GM13976 (cell line): Measurements from ENCODE around the gene FXYD2.

ENCODE experiments used
- DNase-seq: peaks from one replicate; pipeline ENCODE4 v3.0.0; 2012; ENCODE audit warnings: low spot score
- in situ Hi-C: fragments of 300-500 bp; cut with MboI; formaldehyde crosslinking; loops from one replicate; pipeline ENCODE4 v1.12.0; 2022; ENCODE audit warnings: low sequenced_read_pairs, mixed read lengths, inconsistent platforms; ENCODE audit not compliant: unreplicated experiment
- TF ChIP-seq, protein P1 (sequence below): IDR thresholded peaks from 2 replicates; pipeline ENCODE4 v1.5.1; 2012; ENCODE audit warnings: borderline replicate concordance, mild to moderate bottlenecking; ENCODE audit not compliant: insufficient read depth; ENCODE audit errors: extremely low read depth, missing control alignments, control extremely low read depth

Gene FXYD2

GRCh38 chr11:117770061-117770460, 54.5 kb downstream of the FXYD2 start:
- TF ChIP-seq, protein P1, sequence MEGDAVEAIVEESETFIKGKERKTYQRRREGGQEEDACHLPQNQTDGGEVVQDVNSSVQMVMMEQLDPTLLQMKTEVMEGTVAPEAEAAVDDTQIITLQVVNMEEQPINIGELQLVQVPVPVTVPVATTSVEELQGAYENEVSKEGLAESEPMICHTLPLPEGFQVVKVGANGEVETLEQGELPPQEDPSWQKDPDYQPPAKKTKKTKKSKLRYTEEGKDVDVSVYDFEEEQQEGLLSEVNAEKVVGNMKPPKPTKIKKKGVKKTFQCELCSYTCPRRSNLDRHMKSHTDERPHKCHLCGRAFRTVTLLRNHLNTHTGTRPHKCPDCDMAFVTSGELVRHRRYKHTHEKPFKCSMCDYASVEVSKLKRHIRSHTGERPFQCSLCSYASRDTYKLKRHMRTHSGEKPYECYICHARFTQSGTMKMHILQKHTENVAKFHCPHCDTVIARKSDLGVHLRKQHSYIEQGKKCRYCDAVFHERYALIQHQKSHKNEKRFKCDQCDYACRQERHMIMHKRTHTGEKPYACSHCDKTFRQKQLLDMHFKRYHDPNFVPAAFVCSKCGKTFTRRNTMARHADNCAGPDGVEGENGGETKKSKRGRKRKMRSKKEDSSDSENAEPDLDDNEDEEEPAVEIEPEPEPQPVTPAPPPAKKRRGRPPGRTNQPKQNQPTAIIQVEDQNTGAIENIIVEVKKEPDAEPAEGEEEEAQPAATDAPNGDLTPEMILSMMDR: no peak
- no peak for DNase-seq
- in situ Hi-C loops: no loop called here
